IPS-NIHi7 (cell line): Measurements from ENCODE around the gene ATP8A2.

Experiments
- DNase-seq: peaks from one replicate; pipeline ENCODE4 v3.0.0; 2012; ENCODE audit warnings: mixed read lengths; ENCODE audit errors: extremely low spot score

ATP8A2 gene

GRCh38 chr13:25380741-25381324 lies 9.1 kb downstream of the ATP8A2 start:
- no peak for DNase-seq

GRCh38 chr13:25384758-25385410 lies 13.1 kb downstream of the ATP8A2 start:
- no peak for DNase-seq

GRCh38 chr13:25391932-25392331 lies 20.2 kb downstream of the ATP8A2 start:
- no peak for DNase-seq

GRCh38 chr13:25394402-25395060 lies 22.8 kb downstream of the ATP8A2 start:
- DNase-seq, result no peak

- no peak for DNase-seq
These were observed 26.0 kb downstream of the ATP8A2 start for GRCh38 chr13:25397763-25398162.

GRCh38 chr13:25400925-25401324 lies 29.2 kb downstream of the ATP8A2 start:
- no peak for DNase-seq

GRCh38 chr13:25401958-25402357 lies 30.2 kb downstream of the ATP8A2 start:
- DNase-seq, result no peak

GRCh38 chr13:25406377-25406776 lies 34.6 kb downstream of the ATP8A2 start:
- peak; percentile 58 for DNase-seq

- no peak for DNase-seq
These were observed 38.2 kb downstream of the ATP8A2 start for GRCh38 chr13:25409938-25410337.

GRCh38 chr13:25415241-25415640 lies 43.5 kb downstream of the ATP8A2 start:
- no peak for DNase-seq

GRCh38 chr13:25417535-25417934 lies 45.8 kb downstream of the ATP8A2 start:
- no peak for DNase-seq

- no peak for DNase-seq
These were observed 48.4 kb downstream of the ATP8A2 start for GRCh38 chr13:25420161-25420560.

GRCh38 chr13:25421612-25422011 lies 49.8 kb downstream of the ATP8A2 start:
- DNase-seq, result no peak

- DNase-seq, result no peak
These were observed 50.4 kb downstream of the ATP8A2 start for GRCh38 chr13:25422153-25422552.

GRCh38 chr13:25423831-25424230 lies 52.1 kb downstream of the ATP8A2 start:
- DNase-seq, result no peak

- no peak for DNase-seq
These were observed 57.7 kb downstream of the ATP8A2 start for GRCh38 chr13:25429466-25429865.

GRCh38 chr13:25432691-25433090 lies 60.9 kb downstream of the ATP8A2 start:
- DNase-seq, result no peak

GRCh38 chr13:25440061-25440460 lies 68.3 kb downstream of the ATP8A2 start:
- DNase-seq, result no peak

GRCh38 chr13:25446261-25446660 lies 74.5 kb downstream of the ATP8A2 start:
- no peak for DNase-seq

GRCh38 chr13:25447396-25447795 lies 75.6 kb downstream of the ATP8A2 start:
- no peak for DNase-seq

- DNase-seq, result no peak
These were observed 82.1 kb downstream of the ATP8A2 start for GRCh38 chr13:25453850-25454365.

- DNase-seq, result no peak
These were observed 83.4 kb downstream of the ATP8A2 start for GRCh38 chr13:25455146-25455545.

- DNase-seq, result no peak
These were observed 85.8 kb downstream of the ATP8A2 start for GRCh38 chr13:25457566-25457965.
